Tibial nerve (tissue), 3 donors: ENCODE measurements around the gene TEX22.

Experiments
- CTCF ChIP-seq, 5 experiments: fragments of 200-600 bp in 3 of 5; fragments of 450-650 bp in 2 of 5; sonication (generic) in 3 of 5; IDR thresholded peaks; one replicate each; pipeline ENCODE4 v1.5.1; 2016 to 2019; ENCODE audit warnings: antibody characterized with exemption in 5 of 5, mild to moderate bottlenecking in 3 of 5, moderate library complexity in 2 of 5
- POLR2A ChIP-seq, 2 donors: fragments of 450-650 bp; IDR thresholded peaks; one replicate each; pipeline ENCODE4 v1.6.1; 2017; ENCODE audit warnings: antibody characterized with exemption in 2 of 2, mild to moderate bottlenecking in 2 of 2, moderate library complexity in 2 of 2

GRCh38 chr14:105458571-105458970 is 60.2 kb downstream of the TEX22 start:
- no peak for TF ChIP-seq POLR2A (IDR thresholded peaks at IDR 0.05)
- TF ChIP-seq CTCF (IDR thresholded peaks at IDR 0.05): no peak
